Suprapubic skin (tissue), 4 donors: ENCODE results near the gene KRTAP1-3. TPM values are rescaled to one million over a fixed set of nuclear protein-coding genes. Genes with fewer than 3 reads are reported as not detected.

Source experiments
- DNase-seq, 2 donors: peaks; one replicate each; pipeline ENCODE4 v3.0.0-alpha.2; 2019; ENCODE audit warnings: low spot score in 2 of 2
- H3K27ac ChIP-seq: fragments of 200-600 bp; sonication (generic); one replicate; pipeline ENCODE4 v1.5.1; 2019
- H3K27me3 ChIP-seq: fragments of 200-600 bp; sonication (generic); one replicate; pipeline ENCODE4 v1.5.1; 2019
- H3K36me3 ChIP-seq: fragments of 200-600 bp; sonication (generic); one replicate; pipeline ENCODE4 v1.5.1; 2019
- H3K4me1 ChIP-seq: fragments of 200-600 bp; sonication (generic); one replicate; pipeline ENCODE4 v1.5.1; 2019
- H3K4me3 ChIP-seq: fragments of 200-600 bp; sonication (generic); one replicate; pipeline ENCODE4 v1.5.1; 2019; ENCODE audit warnings: mild to moderate bottlenecking
- H3K9me3 ChIP-seq: fragments of 200-600 bp; sonication (generic); one replicate; pipeline ENCODE4 v1.5.1; 2019
- EP300 ChIP-seq: sonication (generic); formaldehyde crosslinking; IDR thresholded peaks from one replicate; pipeline ENCODE4 v1.6.1; 2017; ENCODE audit warnings: antibody characterized with exemption
- POLR2A ChIP-seq, 2 donors: fragments of 450-650 bp; IDR thresholded peaks; one replicate each; pipeline ENCODE4 v1.6.1; 2017; ENCODE audit warnings: antibody characterized with exemption in 2 of 2, mild to moderate bottlenecking in 2 of 2, moderate library complexity in 2 of 2
- POLR2AphosphoS5 ChIP-seq, 3 donors: sonication (generic); formaldehyde crosslinking; IDR thresholded peaks; one replicate each; pipeline ENCODE4 v1.6.1; 2017; ENCODE audit warnings: antibody characterized with exemption in 3 of 3
- WGBS: methylation state at CpG from one replicate; pipeline ENCODE4 v1.1.5; 2018; 5-methylcytosine and 5-hydroxymethylcytosine counted together
- total RNA-seq, 4 donors: library from RNA; depleted of rRNA; stranded (reverse); fragments of >200 nt; gene quantifications; one replicate each; pipeline ENCODE4 v1.1.0, GENCODE V29; 2016
- TF ChIP-seq, protein P1 (sequence below), 2 donors: fragments of 200-600 bp in 1 of 2; fragments of 450-650 bp in 1 of 2; sonication (generic) in 1 of 2; IDR thresholded peaks; one replicate each; pipeline ENCODE4 v1.5.1; 2016 to 2019; ENCODE audit warnings: antibody characterized with exemption in 2 of 2, mild to moderate bottlenecking in 1 of 2, moderate library complexity in 1 of 2

Gene KRTAP1-3
- total RNA-seq, 4 donors from 2014 or later, result 10.7 to 140 (median 28.7) TPM; not detected in 1

DNA sequence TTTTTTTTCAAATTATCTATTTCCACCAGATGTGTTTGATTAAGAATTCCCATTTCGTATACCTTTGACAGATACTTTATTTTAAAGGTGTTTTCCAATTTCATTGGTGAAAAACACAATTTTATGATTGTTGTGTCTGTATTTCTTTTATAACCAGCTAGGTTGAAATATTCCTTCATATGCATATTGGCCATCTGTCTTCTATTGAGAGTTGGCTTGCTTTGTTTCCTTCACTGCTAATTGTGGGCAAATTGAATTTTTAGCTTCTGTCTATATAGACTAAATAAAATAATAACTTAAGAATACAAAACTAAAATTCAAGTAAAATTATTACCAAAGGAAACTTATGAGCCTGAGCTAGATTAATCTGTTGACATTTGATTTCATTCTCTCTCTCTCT, 39.6 kb downstream of the KRTAP1-3 start:
- Histone ChIP-seq H3K4me3 (no peak overlapping the region), H3K9me3 (no peaks in the 10 kb centered on the region), H3K4me1 (no peaks in the 10 kb centered on the region), H3K36me3 (no peaks in the 10 kb centered on the region), H3K27me3 (no peaks in the 10 kb centered on the region), H3K27ac (no peak overlapping the region)
- no peak for DNase-seq
- no peak for TF ChIP-seq POLR2AphosphoS5 (IDR thresholded peaks at IDR 0.05)
- TF ChIP-seq, protein P1, sequence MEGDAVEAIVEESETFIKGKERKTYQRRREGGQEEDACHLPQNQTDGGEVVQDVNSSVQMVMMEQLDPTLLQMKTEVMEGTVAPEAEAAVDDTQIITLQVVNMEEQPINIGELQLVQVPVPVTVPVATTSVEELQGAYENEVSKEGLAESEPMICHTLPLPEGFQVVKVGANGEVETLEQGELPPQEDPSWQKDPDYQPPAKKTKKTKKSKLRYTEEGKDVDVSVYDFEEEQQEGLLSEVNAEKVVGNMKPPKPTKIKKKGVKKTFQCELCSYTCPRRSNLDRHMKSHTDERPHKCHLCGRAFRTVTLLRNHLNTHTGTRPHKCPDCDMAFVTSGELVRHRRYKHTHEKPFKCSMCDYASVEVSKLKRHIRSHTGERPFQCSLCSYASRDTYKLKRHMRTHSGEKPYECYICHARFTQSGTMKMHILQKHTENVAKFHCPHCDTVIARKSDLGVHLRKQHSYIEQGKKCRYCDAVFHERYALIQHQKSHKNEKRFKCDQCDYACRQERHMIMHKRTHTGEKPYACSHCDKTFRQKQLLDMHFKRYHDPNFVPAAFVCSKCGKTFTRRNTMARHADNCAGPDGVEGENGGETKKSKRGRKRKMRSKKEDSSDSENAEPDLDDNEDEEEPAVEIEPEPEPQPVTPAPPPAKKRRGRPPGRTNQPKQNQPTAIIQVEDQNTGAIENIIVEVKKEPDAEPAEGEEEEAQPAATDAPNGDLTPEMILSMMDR (IDR thresholded peaks at IDR 0.05), result no peak
- no peak for TF ChIP-seq POLR2A (IDR thresholded peaks at IDR 0.05)
- TF ChIP-seq EP300, result no peak
- 89% methylated on average over 1 of the region's 1 CpG for WGBS

DNA sequence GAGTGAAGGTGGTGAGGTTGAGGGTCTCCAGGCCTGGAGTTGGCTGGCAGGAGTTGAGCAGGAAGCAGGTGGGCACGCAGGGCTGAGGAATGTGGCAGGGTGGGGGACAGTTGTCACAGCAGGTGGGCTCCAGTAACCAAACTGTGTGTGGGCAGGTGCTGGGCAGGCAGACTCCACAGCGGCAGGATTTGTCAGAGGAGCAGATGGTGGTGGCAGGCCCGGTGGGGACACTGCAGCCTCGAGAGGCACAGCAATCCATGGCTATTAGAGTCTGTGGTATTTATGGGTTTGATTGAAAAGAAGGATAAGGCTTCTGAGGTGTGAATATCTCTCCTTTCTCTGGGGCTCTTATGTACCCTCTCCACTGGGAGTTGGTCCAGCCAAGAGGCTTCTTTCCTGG, 40.8 kb downstream of the KRTAP1-3 start, which contains the start of gene KRTAP3-3:
Gene KRTAP3-3, minus strand, starts transcription at position 326 of the 400 bp plus-strand sequence. Its CDS starts 67 bp downstream, at position 259.
- Histone ChIP-seq H3K4me1 (no peaks in the 10 kb centered on the region), H3K4me3 (no peak within 1 kb of the TSS), H3K36me3 (no peaks in the 10 kb centered on the region), H3K27me3 (no peaks in the 10 kb centered on the region), H3K9me3 (no peaks in the 10 kb centered on the region), H3K27ac (no peak within 1 kb of the TSS)
- 66% methylated on average over 4 of the region's 4 CpGs for WGBS
- DNase-seq, result no peak
- TF ChIP-seq, protein P1 (IDR thresholded peaks at IDR 0.05), result no peak
- TF ChIP-seq POLR2AphosphoS5 (IDR thresholded peaks at IDR 0.05), result no peak
- no peak for TF ChIP-seq POLR2A (IDR thresholded peaks at IDR 0.05)
- no peak for TF ChIP-seq EP300

DNA sequence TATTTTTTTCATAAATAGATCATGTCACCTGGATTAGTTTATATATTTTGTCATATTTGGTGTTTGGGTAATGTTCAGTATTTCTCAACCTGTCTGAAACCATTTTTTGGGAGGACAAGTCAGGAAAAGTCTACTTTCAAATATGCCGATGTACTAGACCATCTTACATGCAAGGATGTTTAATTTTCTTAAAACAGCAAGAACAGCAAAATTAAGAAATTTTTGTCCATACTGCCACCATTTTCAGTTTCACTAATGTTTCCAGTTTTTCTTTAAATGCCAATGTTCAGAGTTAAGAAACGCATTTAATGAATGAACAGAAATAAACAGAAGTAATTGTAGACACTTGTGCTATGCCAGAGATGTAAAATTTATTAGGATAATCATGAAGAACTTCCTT, 41.6 kb downstream of the KRTAP1-3 start:
- no peak for DNase-seq
- WGBS, result 91% methylated on average over 2 of the region's 2 CpGs
- Histone ChIP-seq H3K27ac (no peak overlapping the region), H3K36me3 (no peaks in the 10 kb centered on the region), H3K4me3 (no peak overlapping the region), H3K4me1 (no peaks in the 10 kb centered on the region), H3K27me3 (no peaks in the 10 kb centered on the region), H3K9me3 (no peaks in the 10 kb centered on the region)
- TF ChIP-seq POLR2A (IDR thresholded peaks at IDR 0.05) (no peak), POLR2AphosphoS5 (IDR thresholded peaks at IDR 0.05) (no peak), EP300 (no peak)
- TF ChIP-seq, protein P1 (IDR thresholded peaks at IDR 0.05), result no peak

DNA sequence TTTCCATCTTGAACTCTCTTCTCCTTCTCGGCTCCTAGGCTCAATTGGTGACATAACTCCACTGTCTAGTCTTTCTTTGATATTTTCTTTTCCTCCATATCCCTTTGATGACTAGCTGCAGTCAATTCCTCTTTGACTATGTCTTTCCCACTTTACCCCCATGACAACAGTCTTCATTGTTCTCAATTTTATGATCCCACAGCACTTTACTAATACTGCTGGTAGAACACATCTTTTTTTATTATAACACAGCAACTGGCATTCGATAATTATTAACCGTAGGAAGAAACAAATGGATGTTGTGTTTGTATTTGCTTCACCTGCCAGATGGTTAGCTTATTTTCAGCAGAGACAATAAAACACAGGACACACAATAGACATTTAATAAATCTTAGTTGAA, 42.0 kb downstream of the KRTAP1-3 start:
- H3K36me3 ChIP-seq, result no peaks in the 10 kb centered on the region
- H3K4me1 ChIP-seq, result no peaks in the 10 kb centered on the region
- H3K27ac ChIP-seq, result no peak overlapping the region
- no peaks in the 10 kb centered on the region for H3K9me3 ChIP-seq
- DNase-seq, result no peak
- 77% methylated on average over 3 of the region's 3 CpGs for WGBS
- TF ChIP-seq EP300 (no peak), POLR2A (IDR thresholded peaks at IDR 0.05) (no peak), POLR2AphosphoS5 (IDR thresholded peaks at IDR 0.05) (no peak)
- TF ChIP-seq, protein P1 (IDR thresholded peaks at IDR 0.05), result no peak
- H3K4me3 ChIP-seq, result no peak overlapping the region
- H3K27me3 ChIP-seq, result no peaks in the 10 kb centered on the region

DNA sequence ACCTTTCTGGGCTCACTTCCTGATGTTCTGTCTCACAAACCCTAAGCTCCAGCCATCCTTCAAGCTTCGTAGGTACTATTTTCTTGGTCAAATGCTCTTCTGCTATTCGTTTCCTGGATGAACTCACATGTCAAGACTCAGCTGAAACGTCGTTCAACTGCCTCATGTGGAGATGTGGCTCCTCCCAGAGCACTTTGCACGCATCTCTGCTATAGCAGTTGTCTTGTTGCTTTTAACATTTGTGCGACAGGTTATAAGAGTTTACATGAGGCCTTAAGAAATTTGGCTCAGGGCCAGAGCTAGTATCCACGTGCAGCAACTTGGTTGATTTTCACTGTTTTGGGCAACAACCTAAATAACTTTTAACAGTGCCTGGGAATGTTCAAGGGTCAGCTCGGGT, 47.8 kb downstream of the KRTAP1-3 start:
- 38% methylated on average over 8 of the region's 8 CpGs for WGBS
- H3K36me3 ChIP-seq, result no peaks in the 10 kb centered on the region
- H3K9me3 ChIP-seq, result no peaks in the 10 kb centered on the region
- TF ChIP-seq EP300 (no peak), POLR2AphosphoS5 (IDR thresholded peaks at IDR 0.05) (no peak), POLR2A (IDR thresholded peaks at IDR 0.05) (no peak)
- TF ChIP-seq, protein P1 (IDR thresholded peaks at IDR 0.05), result no peak
- H3K27me3 ChIP-seq, result no peaks in the 10 kb centered on the region
- DNase-seq, result no peak
- no peak overlapping the region for H3K27ac ChIP-seq
- H3K4me1 ChIP-seq, result peaks cover 3% of the 10 kb centered on the region
- no peak overlapping the region for H3K4me3 ChIP-seq
